GM04503 (cell line): ENCODE measurements around the gene KIF24.
"Not testable (repeated sequence)": the region's sequence is repeated elsewhere in the genome, so short reads cannot be mapped to it uniquely, and the experiment has no call there.

Experiments
- DNase-seq: peaks from one replicate; pipeline ENCODE4 v3.0.0-alpha.2; 2012; ENCODE audit warnings: low read depth

Gene KIF24

GRCh38 chr9:34328987-34329832 lies at the start of gene KIF24, which contains the start of gene NUDT2:
Gene KIF24, minus strand, starts transcription at chr9:34329268. Its CDS starts 17,922 bp downstream, at chr9:34311346.
Gene NUDT2, plus strand, starts transcription at chr9:34329569. Its CDS starts 9,471 bp downstream, at chr9:34339040.
- peak; percentile 99 for DNase-seq

GRCh38 chr9:34378376-34379060 lies 49.5 kb upstream of the KIF24 start:
- DNase-seq = no peak

GRCh38 chr9:34377404-34377746 lies 48.3 kb upstream of the KIF24 start:
- no peak for DNase-seq

GRCh38 chr9:34376596-34377403 lies 47.7 kb upstream of the KIF24 start, which contains the start of gene MYORG:
Gene MYORG, minus strand, starts transcription at chr9:34376898. Its CDS starts 3,955 bp downstream, at chr9:34372943.
- DNase-seq = peak; percentile 50

- DNase-seq = no peak
Measured at GRCh38 chr9:34375901-34376595, 47.0 kb upstream of the KIF24 start.

GRCh38 chr9:34374905-34375552 lies 46.0 kb upstream of the KIF24 start:
- DNase-seq = no peak

GRCh38 chr9:34374339-34374738 lies 45.3 kb upstream of the KIF24 start:
- DNase-seq = no peak

GRCh38 chr9:34373749-34374148 lies 44.7 kb upstream of the KIF24 start:
- no peak for DNase-seq

GRCh38 chr9:34372467-34373011 lies 43.5 kb upstream of the KIF24 start:
- DNase-seq = no peak

GRCh38 chr9:34371886-34372466 lies 42.9 kb upstream of the KIF24 start:
- no peak for DNase-seq

- no peak for DNase-seq
Measured at GRCh38 chr9:34370970-34371880, 42.2 kb upstream of the KIF24 start.

- no peak for DNase-seq
Measured at GRCh38 chr9:34370335-34370969, 41.4 kb upstream of the KIF24 start.

GRCh38 chr9:34369636-34370035 lies 40.6 kb upstream of the KIF24 start:
- DNase-seq = no peak

- DNase-seq = not testable (repeated sequence)
Measured at GRCh38 chr9:34368796-34369195, 39.7 kb upstream of the KIF24 start.

GRCh38 chr9:34367751-34368410 lies 38.8 kb upstream of the KIF24 start:
- not testable (repeated sequence) for DNase-seq

GRCh38 chr9:34366365-34366764 lies 37.3 kb upstream of the KIF24 start:
- no peak for DNase-seq

- DNase-seq = no peak
Measured at GRCh38 chr9:34365282-34365681, 36.2 kb upstream of the KIF24 start.

- DNase-seq = no peak
Measured at GRCh38 chr9:34363619-34364351, 34.7 kb upstream of the KIF24 start.
